GM21619 (cell line): Measurements from ENCODE around the gene SRP68.
"Not testable (repeated sequence)": the region's sequence is repeated elsewhere in the genome, so short reads cannot be mapped to it uniquely, and the experiment has no call there.

ENCODE experiments used
- ATAC-seq: cut with Tn5 transposase; IDR thresholded peaks from one replicate; pipeline ENCODE4 v1.9.1; 2021; ENCODE audit not compliant: unreplicated experiment

SRP68 gene

GRCh38 chr17:76089680-76090516, 17.6 kb upstream of the SRP68 start:
- ATAC-seq: no peak

GRCh38 chr17:76088868-76089576, 16.7 kb upstream of the SRP68 start:
- no peak for ATAC-seq

GRCh38 chr17:76088041-76088867, 15.9 kb upstream of the SRP68 start:
- ATAC-seq: no peak

- ATAC-seq: no peak
Observed at GRCh38 chr17:76087531-76087930, 15.2 kb upstream of the SRP68 start.

GRCh38 chr17:76086384-76086783, 14.1 kb upstream of the SRP68 start:
- no peak for ATAC-seq

GRCh38 chr17:76085731-76086366, 13.5 kb upstream of the SRP68 start:
- ATAC-seq: no peak

- ATAC-seq: no peak
Observed at GRCh38 chr17:76085066-76085730, 12.9 kb upstream of the SRP68 start.

- ATAC-seq: no peak
Observed at GRCh38 chr17:76083536-76084182, 11.3 kb upstream of the SRP68 start.

GRCh38 chr17:76082326-76083251, 10.3 kb upstream of the SRP68 start:
- ATAC-seq: no peak

GRCh38 chr17:76081295-76082210, 9.2 kb upstream of the SRP68 start:
- ATAC-seq: no peak

- ATAC-seq: no peak
Observed at GRCh38 chr17:76080768-76081287, 8.5 kb upstream of the SRP68 start.

- no peak for ATAC-seq
Observed at GRCh38 chr17:76079956-76080767, 7.8 kb upstream of the SRP68 start.

- ATAC-seq: no peak
Observed at GRCh38 chr17:76079535-76079955, 7.2 kb upstream of the SRP68 start.

GRCh38 chr17:76078860-76079534, 6.7 kb upstream of the SRP68 start, which contains the start of gene ZACN:
TSS of gene ZACN (plus strand) at chr17:76079182. CDS start at chr17:76079265, 83 bp downstream.
- no peak for ATAC-seq

GRCh38 chr17:76078370-76078769, 6.1 kb upstream of the SRP68 start:
- not testable (repeated sequence) for ATAC-seq

GRCh38 chr17:76077584-76078110, 5.3 kb upstream of the SRP68 start:
- no peak for ATAC-seq
